Effector CD4-positive, alpha-beta T cell (primary cell): Measurements from ENCODE around the gene FMNL3.

Experiments
- DNase-seq: peaks from one replicate; pipeline ENCODE4 v3.0.0-alpha.2; 2020

The FMNL3 gene

DNA sequence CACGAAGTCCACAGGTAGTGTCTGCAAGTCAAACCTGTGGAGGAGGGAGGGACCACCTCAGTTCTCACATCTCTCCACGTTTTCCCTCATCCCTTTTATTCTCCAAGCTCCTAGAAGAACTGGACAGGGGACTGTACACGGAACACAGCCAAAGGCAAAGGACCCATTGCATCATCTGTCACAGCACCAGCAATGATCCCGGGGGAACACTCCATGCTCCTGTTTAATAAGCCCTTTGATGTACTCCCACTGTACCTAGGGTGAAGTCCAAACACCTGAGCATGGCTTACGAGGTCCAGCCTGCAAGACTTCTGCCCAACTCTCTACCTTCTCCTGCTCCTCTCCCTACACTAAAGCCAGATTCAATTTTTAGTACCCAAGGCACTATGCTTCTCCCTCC is 57.3 kb downstream of the FMNL3 start:
- no peak for DNase-seq

DNA sequence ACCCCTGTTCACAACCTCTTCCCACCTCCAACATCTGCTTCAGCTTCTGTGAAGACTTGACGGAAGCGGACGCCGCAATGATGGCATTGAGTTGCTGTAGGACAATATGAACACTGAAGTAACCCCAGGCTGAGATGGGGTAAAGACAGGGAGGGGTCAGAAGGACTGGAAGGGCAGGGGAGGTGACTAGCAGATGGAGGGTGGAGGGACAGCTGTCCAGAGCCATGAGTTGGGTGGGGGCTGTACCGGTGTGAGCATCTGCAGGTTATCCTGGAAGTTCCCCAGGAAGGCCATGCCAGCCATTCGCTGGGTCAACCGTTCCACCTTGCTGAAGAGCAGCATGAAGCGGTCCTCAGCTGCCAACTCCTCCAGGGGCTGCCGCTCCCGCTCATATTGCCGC is 57.8 kb downstream of the FMNL3 start:
- no peak for DNase-seq

DNA sequence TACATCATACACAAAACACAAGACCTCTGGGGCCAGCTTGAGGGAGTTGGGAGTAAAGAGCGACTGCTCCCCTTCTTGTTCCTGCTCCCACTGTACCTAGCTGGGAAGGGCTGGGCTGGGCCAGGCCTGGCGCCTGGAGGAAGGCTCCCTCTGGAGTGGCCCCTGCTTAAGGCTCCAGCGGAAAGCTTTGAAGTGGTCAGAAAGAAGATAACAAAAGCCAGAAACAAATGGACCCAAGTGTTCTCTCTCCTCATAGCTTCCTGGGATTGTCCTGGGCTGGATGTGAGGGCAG is 58.5 kb downstream of the FMNL3 start:
- DNase-seq: no peak

DNA sequence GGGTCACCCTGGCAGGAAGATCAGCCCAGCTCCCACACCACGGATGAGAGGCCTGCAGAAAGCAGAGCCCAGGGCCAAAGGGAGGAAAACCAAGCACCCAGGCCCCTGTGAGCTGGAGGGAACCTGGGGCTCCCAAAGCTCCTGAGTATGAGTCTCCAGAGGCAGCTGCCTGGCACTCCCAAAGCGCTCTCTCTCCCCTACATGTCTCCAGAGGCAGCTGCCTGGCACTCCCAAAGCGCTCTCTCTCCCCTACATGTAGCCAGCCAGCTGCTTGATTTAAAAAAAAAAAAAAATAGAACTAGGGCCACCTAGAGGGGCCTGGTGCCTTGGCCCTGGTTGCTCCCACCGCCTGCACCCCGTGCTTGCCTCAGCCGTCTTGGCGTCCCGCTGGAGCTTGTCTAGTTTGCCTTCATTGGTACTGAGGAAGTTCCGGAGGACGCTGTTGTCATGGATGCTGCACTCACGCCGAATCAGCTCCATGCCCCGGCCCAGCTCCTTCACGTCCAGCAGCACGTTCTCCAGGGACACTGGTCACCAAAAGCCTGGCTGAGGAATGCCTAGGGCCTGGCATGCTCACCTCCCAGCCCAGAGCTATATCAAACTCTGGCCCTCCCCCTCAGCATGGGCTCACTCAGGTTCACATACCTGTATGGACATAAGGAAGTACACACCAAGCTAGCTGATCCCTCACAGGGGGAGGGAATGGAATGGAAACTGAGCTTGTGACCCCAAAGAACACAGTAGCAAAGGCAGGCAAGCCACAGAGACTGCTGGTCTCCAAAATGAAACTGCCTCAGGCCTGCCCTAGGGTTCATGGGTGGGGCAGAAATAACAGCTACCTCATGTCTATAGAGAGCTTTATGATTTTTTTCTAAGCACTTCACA is 59.1 kb downstream of the FMNL3 start:
- DNase-seq: no peak

DNA sequence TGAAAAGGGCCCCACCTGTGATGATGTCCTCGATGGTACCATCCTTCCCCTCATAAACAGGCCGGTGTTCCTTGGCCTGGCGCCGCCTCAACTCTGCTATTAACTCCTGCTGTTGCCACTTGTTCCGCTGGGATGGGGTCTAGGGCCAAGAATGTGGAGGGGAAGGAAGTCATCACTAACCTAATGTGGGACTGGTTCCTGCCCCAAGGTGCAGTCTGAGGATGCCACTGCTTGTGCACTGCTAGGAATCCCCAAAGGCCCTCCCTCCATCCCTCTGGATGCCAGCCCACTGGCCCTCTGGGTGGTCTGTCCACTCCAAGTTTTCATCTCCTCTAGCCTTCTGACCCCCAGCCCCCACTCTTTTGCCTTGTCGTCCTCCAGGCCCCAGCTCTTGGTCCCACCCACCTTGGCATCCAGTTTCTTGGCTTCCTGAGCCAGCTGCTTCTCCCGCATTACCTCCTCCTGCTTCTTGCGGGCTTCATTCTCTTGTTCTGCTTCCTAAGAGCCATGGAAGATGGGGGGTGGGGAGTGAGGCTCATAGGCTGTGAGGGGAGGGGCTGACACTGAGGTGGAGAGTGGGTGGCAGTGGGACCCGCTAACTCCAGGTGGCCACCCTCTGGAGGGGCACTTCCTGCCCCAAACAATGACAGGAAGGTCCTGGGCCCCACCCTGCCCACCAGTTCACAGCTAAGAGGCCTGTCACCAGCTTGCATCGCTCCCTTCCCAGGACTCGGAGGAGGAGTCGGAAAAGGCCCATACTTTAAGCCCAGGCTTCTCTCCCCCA is 60.1 kb downstream of the FMNL3 start:
- no peak for DNase-seq

DNA sequence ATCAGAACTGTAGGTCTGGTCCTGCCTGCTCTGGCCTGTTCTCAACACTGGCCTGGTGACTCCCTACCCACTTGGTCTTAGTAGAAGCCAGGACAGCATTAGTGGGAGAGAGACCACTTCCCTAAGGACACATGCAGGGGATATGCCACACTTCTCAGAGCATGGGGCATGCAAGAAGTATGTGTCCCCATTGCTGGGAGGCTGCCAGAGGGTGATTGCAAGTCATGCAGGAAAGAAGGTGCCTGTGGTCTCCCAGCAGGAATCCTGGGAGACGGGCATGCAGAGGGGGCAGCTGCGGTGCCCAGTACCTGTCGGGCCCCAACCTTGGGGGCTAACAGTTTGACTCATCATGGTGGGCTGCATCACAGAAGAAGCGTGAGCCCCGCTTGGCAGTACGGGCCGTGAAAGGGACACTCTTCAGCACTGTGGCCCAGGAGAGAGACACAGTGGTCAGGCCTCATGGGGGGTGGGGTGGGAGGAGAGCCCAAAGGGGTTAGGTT is 60.8 kb downstream of the FMNL3 start:
- no peak for DNase-seq

DNA sequence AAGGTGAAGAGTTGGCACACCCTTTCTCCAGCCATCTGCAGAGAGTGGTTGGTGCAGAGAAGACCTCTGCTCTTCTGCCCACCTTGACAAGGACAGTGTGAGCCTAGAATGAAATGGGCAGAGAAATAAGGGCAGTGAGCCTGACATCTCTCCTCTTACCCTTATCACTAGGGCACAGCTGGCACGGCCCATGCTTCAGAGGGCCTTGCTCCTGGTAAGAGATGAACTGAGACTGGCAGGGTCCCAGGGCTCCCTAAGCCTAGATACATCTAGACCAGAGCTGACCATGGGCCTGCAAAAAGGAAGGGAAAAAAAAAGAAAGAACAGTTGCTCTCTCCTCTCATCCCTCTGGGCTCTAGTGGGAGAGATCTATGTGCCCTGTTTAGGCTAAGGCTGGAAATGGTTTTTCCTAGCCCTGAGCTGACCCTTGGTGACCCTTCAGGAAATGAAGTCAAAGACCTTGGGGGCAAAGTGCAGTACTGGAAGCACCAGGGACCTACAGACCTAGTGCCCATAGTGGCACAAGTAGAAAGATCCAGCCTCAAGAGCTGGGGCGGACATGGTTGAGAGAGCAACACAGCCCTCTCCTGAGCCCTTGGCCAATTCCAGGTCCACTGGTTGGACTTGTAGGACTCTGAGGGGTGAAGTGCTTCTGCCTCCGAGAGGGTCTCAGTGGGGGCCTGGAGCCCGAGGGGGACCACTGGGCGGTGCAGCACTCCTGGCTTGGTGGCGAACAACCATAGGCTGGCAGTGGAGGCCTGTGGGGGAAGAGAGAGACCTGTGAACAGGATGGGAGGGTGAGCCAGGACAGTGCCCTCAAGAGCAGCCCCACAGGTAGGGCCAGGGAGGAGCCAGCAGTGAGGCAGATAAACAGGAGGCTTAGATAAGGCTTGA is 61.8 kb downstream of the FMNL3 start:
- DNase-seq: no peak

DNA sequence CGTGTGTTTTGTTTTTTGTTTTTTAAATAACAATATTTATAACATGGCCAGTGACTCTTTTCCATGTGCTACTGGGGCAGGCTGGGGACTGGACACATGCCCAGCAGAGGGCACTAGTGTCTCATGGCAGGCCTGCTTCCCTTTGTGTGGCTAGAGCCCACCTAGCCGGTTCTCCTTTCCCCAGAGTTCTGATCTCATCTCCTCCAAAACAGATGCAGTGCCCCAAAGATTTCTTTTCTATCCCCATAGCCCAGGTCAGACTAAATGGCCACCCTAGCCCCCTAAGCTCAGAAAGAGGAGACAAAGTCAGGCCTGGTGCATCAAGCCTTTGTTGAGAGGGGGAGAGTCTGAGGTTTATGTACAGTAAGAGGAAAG is 62.6 kb downstream of the FMNL3 start:
- peak; percentile 83 for DNase-seq

DNA sequence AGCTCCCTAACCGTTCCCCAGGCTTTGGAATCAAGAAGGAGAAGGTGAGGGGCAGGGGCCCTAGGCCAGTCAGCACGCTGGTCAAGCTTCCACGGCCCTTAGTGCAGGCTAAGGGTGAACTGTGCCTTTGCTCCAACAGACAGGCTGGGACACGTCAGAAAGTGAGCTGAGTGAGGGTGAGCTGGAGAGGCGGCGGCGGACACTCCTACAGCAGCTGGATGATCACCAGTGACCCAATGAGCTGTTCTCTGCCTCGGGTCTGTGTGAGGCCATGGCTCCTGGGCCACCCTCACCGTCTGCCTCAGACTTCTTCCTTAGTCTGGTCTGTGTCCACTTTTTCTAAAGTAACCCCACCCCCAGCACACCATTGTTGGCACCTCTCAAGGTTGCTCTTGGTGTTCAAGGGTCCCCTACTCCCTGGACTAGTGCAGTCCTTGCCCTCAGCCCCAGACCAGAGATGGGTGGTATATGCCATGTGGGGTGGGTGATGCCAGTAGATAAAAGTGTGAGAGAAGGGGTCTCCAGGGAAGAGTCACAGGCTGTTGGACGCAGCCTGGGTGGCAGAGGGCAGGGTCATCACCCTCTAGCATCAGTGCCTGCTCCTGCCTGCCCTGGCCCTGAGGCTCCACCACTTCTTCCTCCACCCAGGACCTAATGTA is 63.1 kb downstream of the FMNL3 start:
- DNase-seq: no peak

DNA sequence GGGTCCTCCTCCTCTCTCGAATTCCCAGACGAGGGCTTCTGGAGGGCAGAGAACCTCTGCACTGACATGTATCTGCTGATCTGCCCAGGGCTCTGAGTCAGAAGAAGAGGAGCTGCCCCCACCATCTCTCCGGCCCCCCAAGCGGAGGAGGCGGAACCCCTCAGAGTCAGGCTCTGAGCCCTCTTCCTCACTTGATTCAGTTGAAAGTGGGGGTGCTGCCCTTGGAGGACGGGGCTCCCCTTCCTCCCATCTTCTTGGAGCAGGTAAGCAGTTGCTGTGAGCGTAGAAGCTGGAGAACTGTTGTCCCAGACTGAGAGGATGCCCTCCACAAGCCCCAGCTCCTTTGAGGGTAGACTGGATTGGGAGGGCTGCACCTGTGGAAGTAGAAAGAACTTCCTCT is 64.1 kb downstream of the FMNL3 start:
- no peak for DNase-seq

DNA sequence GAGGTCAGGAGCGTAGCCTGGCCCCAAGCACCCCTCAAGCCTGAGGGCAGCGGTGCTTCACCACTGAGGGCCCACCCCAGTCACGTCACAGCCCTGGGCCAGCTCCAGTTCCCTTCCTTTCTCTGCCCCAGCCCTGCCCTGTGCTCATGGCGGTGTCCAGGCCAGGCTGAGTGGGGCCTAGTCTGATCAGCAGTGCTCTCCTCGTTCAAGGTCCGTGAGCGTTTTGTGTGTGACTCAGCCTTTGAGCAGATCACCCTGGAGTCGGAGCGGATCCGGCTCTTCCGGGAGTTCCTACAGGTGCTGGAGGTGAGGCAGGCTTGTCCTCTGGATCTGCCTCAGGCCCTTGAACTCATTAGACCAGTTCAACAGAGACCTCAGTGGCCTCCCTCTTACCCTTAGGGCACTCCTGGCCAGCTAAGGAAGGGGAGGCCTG is 64.8 kb downstream of the FMNL3 start:
- DNase-seq: no peak

DNA sequence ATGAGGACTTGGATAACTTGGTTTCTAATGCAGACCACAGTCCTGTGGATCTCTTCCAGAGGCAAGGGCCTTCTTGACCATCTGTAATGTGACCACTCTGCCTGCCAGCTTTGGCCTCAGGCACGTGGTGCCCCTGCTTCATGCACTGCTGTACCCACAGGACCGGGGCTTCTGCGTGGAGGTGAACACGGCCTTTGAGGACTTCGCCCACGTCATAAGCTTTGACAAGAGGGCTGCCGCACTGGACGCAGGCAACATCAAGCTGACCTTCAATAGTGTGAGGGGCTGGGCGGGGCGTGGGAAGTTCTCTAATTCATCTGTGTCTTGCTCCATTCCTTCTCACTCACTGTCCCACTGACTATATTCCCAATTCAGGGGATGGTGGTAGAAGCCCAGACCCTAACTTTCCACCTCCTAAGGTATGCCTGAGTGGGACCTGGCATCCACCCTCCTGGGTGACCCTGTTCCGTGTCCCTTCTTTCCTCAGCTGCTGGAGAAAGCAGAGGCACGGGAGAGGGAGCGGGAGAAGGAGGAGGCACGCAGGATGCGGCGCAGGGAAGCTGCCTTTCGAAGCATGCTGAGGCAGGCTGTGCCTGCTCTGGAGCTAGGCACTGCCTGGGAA is 65.3 kb downstream of the FMNL3 start:
- no peak for DNase-seq

DNA sequence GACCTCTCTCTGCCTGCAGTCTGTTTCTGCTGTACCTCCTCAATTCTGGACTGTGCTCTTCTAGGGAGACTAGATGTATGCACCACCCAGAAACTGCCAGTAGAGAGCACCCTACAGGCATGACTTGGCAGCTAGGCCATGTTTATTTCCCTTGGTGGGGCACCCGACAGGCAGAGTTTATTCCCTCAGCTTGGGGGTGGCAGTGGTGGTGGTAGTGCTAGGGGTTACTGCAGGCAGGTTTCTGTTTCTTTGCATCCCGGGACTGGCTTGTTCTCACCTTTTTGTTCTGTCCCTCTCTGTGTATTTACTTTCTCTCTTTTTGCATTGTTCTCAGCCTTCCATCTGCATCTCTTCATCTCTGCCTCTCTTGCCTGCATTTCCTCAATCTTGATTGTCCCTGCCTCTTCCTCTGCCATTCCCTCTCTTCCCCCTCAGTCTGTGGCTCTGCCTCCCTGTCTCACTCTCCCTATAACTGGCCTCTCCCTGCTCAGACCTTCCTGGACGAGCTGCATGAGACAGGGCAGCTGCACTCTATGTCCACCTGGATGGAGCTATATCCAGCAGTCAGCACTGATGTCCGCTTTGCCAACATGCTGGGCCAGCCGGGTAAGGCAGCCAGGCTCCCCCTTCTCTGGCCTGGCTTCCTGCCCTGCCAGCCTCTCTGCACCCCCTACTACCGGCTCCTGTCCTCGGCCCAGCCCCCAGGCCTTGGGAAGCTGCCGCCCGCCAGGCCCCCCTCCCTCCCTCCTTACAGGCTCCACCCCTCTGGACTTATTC is 70.0 kb downstream of the FMNL3 start:
- peak; percentile 42 for DNase-seq

DNA sequence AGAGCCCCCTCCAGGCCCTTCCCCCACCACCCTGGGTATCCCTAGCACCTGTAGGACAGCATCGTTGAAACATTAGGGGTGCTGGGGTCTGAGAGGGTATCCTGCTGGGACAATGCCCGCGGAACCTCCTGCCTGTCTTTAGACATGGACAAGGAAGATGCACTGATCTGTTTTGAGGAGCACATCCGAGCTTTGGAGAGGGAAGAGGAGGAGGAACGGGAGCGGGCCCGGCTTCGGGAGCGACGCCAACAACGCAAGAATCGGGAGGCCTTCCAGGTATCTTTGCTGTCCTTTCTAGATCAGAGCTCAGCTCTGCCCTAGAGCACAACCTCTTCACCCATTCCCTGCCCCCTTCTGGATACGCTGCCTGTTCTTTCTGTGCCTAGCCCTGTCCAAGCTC is 70.6 kb downstream of the FMNL3 start:
- DNase-seq: no peak

DNA sequence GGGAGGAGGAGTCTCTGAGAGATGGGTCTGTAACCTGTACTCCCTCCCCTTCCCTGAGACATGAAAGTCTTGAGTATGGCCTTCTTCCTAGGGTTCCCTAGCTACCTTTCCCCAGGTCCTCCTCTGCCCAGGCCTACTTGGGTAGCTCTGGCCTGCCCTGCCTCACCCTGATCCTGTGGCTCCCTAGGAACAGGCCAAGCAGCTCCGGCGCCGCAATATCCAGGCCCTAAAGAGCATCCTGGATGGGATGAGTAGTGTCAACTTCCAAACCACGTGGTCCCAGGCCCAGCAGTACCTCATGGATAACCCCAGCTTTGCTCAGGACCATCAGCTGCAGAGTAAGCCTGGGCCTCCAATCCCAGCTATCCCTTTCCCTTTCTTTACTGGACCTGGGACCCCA is 71.5 kb downstream of the FMNL3 start:
- DNase-seq: no peak

DNA sequence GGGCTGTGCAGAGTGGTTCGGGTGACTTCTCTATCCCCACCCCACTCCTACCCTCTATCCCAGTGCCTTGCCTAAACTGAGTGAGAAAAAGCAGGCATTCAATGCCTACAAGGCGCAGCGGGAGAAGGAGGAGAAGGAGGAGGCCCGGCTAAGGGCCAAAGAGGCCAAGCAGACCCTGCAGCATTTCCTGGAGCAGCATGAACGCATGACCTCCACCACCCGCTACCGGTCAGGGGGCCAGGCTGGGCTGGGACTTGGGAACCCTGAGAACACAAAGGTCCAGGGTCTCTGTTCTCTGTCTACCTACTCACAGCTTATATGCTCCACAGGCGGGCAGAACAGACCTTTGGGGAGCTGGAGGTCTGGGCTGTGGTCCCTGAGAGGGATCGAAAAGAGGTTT is 72.2 kb downstream of the FMNL3 start:
- no peak for DNase-seq

DNA sequence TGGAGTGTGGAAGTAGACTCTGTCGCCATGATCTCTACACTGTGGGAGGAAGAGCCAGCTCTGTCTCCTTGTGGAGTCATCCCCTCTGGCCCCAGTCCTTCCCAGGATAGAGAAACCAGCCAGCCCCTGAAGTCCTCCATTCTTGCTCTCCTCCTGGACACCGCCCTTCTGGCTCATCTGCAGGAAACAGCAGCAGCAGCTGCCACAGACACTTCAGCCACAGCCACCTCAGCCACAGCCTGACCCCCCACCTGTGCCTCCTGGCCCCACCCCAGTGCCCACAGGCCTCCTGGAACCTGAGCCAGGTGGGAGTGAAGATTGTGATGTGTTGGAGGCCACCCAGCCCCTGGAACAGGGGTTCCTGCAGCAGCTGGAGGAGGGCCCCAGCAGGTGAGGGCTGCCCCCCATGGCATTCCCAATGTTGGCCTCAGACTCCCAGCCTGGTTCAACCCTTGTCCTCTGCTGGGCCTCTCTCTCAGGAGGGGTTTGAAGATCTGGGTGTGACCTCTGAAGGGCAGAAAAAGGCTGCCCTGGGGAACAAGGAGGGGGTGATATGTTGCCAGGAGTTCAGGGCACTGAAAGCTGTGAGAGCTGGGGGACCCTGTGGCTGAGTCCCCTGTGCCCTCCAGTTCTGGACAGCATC is 73.4 kb downstream of the FMNL3 start:
- DNase-seq: no peak

DNA sequence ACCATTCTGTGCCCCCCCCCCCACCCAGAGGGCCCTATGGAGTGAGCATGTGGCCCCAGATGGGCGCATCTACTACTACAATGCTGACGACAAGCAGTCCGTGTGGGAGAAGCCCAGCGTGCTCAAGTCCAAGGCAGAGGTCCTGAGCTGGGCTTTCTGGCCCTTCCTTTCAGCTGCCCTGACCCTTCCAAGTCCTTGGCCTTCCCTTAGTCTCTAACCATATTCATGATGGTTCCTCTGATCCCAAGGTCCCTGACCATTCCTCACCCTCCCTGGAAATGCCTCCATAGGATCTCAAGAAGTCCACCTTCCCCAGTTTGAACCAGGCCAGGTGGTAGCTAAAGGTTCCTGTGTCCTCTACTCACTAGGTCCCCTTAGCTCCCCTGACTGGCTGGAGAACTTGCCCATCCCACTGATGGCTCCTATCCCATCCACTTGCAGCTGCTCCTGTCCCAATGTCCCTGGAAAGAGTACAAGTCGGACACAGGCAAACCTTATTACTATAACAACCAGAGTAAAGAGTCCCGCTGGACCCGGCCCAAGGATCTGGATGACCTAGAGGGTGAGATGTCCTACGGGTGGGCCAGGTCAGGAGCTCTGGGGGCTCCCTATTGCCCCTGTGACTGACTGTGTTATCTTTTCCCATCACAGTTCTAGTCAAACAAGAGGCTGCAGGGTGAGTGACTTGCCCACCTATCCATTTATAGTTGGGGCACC is 74.1 kb downstream of the FMNL3 start:
- DNase-seq: no peak

DNA sequence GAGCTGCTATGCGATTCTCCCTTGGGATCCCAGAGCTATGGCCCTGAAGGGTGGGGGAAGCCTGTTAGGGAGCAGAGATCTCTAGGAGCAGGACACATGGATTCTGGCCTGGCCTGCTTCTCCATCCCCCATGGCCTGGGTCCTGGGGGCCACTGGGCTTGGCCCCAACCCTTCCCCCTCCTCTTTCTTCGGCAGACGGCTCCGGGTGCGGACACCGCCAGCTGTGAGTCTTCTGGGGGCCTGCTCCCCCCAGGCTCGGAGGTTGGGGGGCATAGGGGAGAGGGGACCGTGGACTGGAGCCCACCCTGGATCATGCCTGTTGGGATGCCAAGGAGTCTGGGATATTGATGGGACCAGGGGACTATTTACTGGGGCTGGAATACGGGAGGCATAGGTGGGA is 74.8 kb downstream of the FMNL3 start:
- DNase-seq: no peak

DNA sequence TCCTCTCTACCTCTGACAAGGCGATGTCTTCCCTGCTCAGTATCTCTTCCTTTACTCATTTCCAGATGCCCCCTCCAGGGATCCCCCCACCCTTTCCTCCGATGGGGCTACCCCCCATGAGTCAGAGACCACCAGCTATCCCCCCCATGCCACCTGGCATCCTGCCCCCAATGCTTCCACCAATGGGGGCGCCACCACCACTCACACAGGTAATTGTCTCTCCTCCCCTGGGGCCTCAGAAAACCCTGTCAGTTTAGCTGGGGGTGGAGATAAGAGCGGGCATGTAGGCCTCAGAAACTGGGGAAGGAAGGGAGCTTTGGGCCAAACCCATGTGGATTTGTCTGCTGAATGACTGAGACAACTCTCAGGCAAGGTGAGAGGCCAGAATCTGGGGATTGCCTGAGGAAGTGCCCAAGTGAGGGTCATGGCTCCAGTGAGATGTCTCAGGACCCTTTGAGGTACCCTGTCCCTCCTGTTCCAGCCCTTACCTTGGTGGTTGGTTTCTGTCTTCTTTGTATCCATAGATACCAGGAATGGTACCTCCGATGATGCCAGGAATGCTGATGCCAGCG is 75.8 kb downstream of the FMNL3 start:
- DNase-seq: no peak
